GM10266 (cell line): ENCODE data around the gene EFL1.

Source experiments
- DNase-seq: peaks from one replicate; pipeline ENCODE4 v3.0.0; 2012; ENCODE audit errors: extremely low spot score
- CTCF ChIP-seq: IDR thresholded peaks from 2 replicates; pipeline ENCODE4 v1.5.1; 2012; ENCODE audit warnings: mild to moderate bottlenecking, low read depth; ENCODE audit not compliant: control insufficient read depth, insufficient read depth; ENCODE audit errors: missing control alignments

The EFL1 gene

DNA sequence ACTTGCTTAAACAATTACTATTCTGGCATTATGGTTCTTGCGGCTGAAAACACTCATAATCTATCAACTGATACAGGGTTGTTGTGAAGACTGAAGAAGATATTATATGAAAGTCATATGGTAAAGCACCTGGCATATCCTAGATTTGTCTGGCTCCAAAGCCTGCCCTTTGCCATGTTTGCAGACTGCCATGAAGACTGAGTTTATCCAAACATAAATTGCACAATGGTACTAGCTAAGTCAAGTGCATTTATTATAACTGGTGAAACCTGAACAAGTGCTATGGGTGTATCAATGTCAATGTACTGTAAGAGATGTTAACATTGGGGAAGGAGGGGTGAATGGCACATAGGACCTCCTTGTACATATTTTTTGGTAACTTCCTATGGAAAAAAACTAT lies 129.3 kb downstream of the EFL1 start:
- DNase-seq: no peak
- TF ChIP-seq CTCF: no peak

GRCh38 chr15:82132742-82133141 lies 129.8 kb downstream of the EFL1 start:
- no peak for DNase-seq
- TF ChIP-seq CTCF: no peak

DNA sequence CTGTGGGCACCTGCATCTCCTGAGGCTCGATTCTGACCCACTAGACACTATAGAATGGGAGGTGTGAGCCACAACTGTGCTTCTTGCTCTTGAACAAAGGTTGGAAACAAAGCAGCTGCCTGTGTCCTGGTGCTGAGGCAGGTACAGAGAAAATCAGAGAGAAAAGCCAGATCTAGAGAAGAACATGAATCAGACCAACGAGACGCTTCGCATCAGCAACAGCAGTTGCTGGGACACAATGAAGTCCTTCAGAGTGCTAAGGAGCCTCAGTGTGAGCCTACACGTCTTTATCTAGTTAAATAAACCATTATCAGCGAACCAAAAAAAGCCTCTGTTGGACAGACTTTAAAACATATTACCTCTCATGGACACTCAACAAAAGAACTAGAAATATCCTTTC lies 130.4 kb downstream of the EFL1 start:
- no peak for TF ChIP-seq CTCF
- no peak for DNase-seq

- TF ChIP-seq CTCF: no peak
- no peak for DNase-seq
These were observed 132.3 kb downstream of the EFL1 start for GRCh38 chr15:82130248-82130647.

DNA sequence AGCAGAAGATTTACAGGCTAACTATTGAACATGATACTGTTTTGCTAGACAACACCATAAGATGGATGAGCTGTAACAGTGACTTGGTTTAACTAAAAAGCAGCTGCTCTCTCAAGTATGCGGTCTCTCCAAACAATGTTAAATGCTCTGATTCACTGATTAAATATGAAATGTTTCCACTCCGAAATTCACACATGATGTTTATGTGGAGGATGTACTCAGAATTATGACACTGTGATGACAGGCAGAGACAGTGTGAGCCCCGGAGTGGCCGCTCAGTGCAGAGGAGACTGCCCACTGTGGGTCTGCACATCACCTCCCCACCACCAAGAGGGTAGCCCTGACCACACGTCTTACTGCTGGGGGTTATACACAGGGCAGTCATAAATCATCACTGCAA lies 132.8 kb downstream of the EFL1 start:
- TF ChIP-seq CTCF: no peak
- no peak for DNase-seq

- DNase-seq: no peak
These were observed 133.3 kb downstream of the EFL1 start for GRCh38 chr15:82129149-82129692.

DNA sequence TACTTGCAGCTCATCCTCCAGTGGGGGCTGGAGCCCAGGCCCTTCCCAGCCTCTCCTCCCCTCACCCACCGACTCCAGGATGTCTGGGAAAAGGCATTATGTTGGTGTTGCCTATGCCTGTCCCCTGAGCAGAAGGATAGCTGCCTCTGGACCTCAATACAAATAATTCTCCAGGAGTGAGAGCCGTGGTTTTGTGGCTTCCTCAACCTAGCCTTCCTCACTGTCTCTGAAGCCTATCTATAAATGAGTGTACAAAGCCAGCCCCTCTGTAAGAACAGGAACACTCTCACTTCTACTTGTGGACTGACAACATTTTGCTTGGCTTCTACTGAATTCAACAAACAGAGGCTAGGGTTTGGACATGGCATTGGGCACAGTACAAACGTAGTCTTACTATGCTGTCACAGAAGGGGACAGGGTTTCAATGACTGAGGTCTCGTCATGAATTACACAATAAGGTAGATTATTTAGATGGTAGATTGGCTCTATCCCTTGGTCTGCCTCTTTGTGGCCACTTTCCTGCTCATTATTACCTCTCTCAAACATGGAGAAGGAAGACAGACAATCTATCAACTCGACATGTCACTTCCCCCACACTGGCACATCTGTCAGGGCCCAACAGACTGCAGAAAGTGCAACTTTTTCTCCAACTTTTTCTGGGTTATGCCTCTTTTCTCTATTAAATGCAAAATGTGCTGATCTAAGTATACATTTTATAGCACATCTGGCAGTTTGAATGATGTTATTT lies 134.0 kb downstream of the EFL1 start:
- TF ChIP-seq CTCF: no peak
- DNase-seq: no peak

More at GRCh38 chr15:82129149-82129692, 133.3 kb downstream of the EFL1 start:
- no peak for TF ChIP-seq CTCF
